Measurements from ENCODE around the gene KRTAP19-7.

Gene KRTAP19-7, protein sequence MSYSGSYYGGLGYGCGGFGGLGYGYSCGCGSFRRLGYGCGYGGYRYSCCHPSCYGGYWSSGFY

DNA sequence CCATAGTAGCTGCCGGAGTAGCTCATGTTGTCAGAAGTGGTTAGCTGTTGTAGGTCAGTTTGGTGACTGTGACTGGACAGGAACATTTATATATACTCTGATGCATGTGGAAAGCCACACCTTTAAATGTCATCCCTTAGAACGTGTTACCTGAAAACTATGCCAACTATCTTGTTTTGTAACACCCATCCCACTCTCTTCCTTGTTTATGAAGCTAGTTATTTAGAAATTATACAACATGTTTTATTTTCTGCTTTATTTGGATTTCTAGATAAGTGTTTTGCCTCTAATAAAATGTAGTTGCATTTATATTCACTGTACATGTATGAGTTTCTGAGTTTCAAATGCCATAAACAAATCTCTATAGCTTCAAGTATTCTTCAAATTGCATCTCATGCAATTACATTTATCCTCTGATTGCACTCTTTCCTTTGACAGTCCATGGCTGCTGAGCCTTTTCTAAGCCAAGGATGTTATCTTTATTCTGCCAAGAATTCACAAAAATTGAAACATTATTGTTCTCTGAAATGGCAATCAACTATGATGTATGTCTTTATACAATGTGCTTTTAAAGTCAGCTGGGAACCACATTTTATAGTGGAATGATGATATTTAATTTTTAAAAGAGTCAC is at the start of gene KRTAP19-7:
Gene KRTAP19-7 (minus strand): TSS at position 51 of the 632 bp plus-strand sequence. CDS start 25 bp downstream, at position 26.
- TF ChIP-seq EP300 (IDR thresholded peaks at IDR 0.05; ENCODE audit: borderline replicate concordance): no peak
- TF ChIP-seq, protein P1, sequence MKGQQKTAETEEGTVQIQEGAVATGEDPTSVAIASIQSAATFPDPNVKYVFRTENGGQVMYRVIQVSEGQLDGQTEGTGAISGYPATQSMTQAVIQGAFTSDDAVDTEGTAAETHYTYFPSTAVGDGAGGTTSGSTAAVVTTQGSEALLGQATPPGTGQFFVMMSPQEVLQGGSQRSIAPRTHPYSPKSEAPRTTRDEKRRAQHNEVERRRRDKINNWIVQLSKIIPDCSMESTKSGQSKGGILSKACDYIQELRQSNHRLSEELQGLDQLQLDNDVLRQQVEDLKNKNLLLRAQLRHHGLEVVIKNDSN (IDR thresholded peaks at IDR 0.05): no peak
- TF ChIP-seq YY1 (IDR thresholded peaks at IDR 0.05; ENCODE audit: low read depth): no peak
- TF ChIP-seq, protein P2, sequence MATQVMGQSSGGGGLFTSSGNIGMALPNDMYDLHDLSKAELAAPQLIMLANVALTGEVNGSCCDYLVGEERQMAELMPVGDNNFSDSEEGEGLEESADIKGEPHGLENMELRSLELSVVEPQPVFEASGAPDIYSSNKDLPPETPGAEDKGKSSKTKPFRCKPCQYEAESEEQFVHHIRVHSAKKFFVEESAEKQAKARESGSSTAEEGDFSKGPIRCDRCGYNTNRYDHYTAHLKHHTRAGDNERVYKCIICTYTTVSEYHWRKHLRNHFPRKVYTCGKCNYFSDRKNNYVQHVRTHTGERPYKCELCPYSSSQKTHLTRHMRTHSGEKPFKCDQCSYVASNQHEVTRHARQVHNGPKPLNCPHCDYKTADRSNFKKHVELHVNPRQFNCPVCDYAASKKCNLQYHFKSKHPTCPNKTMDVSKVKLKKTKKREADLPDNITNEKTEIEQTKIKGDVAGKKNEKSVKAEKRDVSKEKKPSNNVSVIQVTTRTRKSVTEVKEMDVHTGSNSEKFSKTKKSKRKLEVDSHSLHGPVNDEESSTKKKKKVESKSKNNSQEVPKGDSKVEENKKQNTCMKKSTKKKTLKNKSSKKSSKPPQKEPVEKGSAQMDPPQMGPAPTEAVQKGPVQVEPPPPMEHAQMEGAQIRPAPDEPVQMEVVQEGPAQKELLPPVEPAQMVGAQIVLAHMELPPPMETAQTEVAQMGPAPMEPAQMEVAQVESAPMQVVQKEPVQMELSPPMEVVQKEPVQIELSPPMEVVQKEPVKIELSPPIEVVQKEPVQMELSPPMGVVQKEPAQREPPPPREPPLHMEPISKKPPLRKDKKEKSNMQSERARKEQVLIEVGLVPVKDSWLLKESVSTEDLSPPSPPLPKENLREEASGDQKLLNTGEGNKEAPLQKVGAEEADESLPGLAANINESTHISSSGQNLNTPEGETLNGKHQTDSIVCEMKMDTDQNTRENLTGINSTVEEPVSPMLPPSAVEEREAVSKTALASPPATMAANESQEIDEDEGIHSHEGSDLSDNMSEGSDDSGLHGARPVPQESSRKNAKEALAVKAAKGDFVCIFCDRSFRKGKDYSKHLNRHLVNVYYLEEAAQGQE (IDR thresholded peaks at IDR 0.05; ENCODE audit: low read depth): no peak
- TF ChIP-seq RAD21 (IDR thresholded peaks at IDR 0.05; ENCODE audit: low read depth): no peak
- TF ChIP-seq ZBTB7A (IDR thresholded peaks at IDR 0.05; ENCODE audit: low read depth): no peak
- TF ChIP-seq TEAD4 (IDR thresholded peaks at IDR 0.05): no peak
- TF ChIP-seq, protein P3, sequence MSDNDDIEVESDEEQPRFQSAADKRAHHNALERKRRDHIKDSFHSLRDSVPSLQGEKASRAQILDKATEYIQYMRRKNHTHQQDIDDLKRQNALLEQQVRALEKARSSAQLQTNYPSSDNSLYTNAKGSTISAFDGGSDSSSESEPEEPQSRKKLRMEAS (IDR thresholded peaks at IDR 0.05): no peak
- no peak for TF ChIP-seq FOXM1 (IDR thresholded peaks at IDR 0.05; ENCODE audit: borderline replicate concordance, low read depth)
- no peak for TF ChIP-seq CEBPB (IDR thresholded peaks at IDR 0.05)
- TF ChIP-seq TCF12 (IDR thresholded peaks at IDR 0.05; ENCODE audit: low read depth): no peak
- no peak for TF ChIP-seq EGR1 (IDR thresholded peaks at IDR 0.05)
- TF ChIP-seq NFIC (IDR thresholded peaks at IDR 0.05): no peak
- no peak for TF ChIP-seq TAF1 (IDR thresholded peaks at IDR 0.05; ENCODE audit: low read depth)
- no peak for TF ChIP-seq CREB1 (IDR thresholded peaks at IDR 0.05; ENCODE audit: low read depth)

DNA sequence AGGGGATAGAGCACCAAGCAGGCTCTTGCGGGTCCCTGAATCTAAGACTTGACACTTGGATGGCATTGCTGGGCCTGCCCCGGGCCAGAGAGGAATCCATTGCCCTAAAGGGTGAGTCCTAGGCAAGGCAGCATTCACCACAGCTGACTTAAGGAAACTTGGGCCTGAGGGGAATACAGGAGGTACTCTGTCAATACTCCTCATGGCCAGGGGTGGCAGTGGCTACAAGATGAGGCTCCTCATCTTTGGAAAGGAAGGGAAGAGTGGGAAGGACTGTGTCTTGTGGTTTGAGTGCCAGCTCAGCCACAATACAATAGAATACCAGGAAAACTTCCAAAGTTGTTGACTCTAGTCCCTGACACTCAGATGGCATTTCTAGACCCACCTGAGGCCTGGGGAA is 44.9 kb upstream of the KRTAP19-7 start:
- no peak for TF ChIP-seq ZBTB7A (IDR thresholded peaks at IDR 0.05; ENCODE audit: low read depth)
- TF ChIP-seq, protein P2 (IDR thresholded peaks at IDR 0.05; ENCODE audit: low read depth): no peak
- no peak for TF ChIP-seq NFIC (IDR thresholded peaks at IDR 0.05)
- TF ChIP-seq RAD21 (IDR thresholded peaks at IDR 0.05; ENCODE audit: low read depth): no peak
- no peak for TF ChIP-seq CREB1 (IDR thresholded peaks at IDR 0.05; ENCODE audit: low read depth)
- TF ChIP-seq TCF12 (IDR thresholded peaks at IDR 0.05; ENCODE audit: low read depth): no peak
- no peak for TF ChIP-seq FOXM1 (IDR thresholded peaks at IDR 0.05; ENCODE audit: borderline replicate concordance, low read depth)
- TF ChIP-seq, protein P3 (IDR thresholded peaks at IDR 0.05): no peak

DNA sequence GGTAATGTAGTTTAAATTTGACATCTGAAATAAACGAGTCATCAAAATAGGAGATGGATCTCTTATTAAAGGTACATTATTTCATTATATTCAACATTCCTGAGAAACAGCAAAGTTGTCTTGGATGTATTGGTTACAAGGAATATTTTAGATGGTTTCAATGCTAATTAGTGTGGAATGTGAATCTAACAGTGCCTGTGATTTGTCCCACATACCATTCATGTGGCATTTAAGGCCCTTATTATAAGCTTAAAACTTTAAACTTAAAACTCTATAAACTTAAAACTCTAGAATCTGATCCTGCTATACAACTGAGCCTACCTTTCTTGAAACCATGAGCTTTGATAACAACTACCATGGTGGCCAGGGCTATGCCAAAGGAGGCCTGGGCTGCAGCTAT is 39.7 kb upstream of the KRTAP19-7 start, which contains the start of gene KRTAP22-1:
Gene KRTAP22-1 (plus strand): TSS at position 301 of the 400 bp plus-strand sequence.
- no peak for TF ChIP-seq TEAD4 (IDR thresholded peaks at IDR 0.05)
- TF ChIP-seq TCF12 (IDR thresholded peaks at IDR 0.05; ENCODE audit: low read depth): no peak
- no peak for TF ChIP-seq TAF1 (IDR thresholded peaks at IDR 0.05; ENCODE audit: low read depth)
- TF ChIP-seq CREB1 (IDR thresholded peaks at IDR 0.05; ENCODE audit: low read depth): no peak
- no peak for TF ChIP-seq FOXM1 (IDR thresholded peaks at IDR 0.05; ENCODE audit: borderline replicate concordance, low read depth)
- TF ChIP-seq EP300 (IDR thresholded peaks at IDR 0.05; ENCODE audit: borderline replicate concordance): no peak
- TF ChIP-seq, protein P2 (IDR thresholded peaks at IDR 0.05; ENCODE audit: low read depth): no peak
- TF ChIP-seq, protein P3 (IDR thresholded peaks at IDR 0.05): no peak
- no peak for TF ChIP-seq ZBTB7A (IDR thresholded peaks at IDR 0.05; ENCODE audit: low read depth)
- no peak for TF ChIP-seq EGR1 (IDR thresholded peaks at IDR 0.05)
- TF ChIP-seq NFIC (IDR thresholded peaks at IDR 0.05): no peak
- no peak for TF ChIP-seq RAD21 (IDR thresholded peaks at IDR 0.05; ENCODE audit: low read depth)
- TF ChIP-seq YY1 (IDR thresholded peaks at IDR 0.05; ENCODE audit: low read depth): no peak
- TF ChIP-seq, protein P1 (IDR thresholded peaks at IDR 0.05): no peak
- TF ChIP-seq CEBPB (IDR thresholded peaks at IDR 0.05): no peak

DNA sequence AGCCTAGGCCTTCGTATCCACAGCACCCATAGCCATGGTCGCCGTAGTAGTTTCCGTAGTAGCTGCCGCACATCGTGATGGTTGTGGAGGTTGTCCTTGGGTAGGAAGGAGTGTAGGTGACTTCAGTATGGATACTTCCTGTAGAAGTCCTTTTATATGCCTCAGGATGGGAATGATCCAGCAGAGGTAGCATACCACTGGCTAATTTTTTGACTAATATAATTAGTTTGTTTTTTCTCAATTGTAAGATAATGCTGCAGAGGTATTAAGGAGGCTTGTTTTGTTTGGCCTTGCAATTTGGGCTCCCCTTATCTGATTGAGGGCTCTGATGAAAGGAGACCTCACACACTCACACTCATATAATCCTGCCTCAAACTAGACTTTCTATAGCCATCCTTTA is 37.7 kb upstream of the KRTAP19-7 start, which contains the start of gene KRTAP6-2:
Gene KRTAP6-2 (minus strand): TSS at position 101 of the 400 bp plus-strand sequence. CDS start 28 bp downstream, at position 73.
- TF ChIP-seq, protein P2 (IDR thresholded peaks at IDR 0.05; ENCODE audit: low read depth): no peak
- TF ChIP-seq ZBTB7A (IDR thresholded peaks at IDR 0.05; ENCODE audit: low read depth) (no peak), NFIC (IDR thresholded peaks at IDR 0.05) (no peak), TAF1 (IDR thresholded peaks at IDR 0.05; ENCODE audit: low read depth) (no peak), EP300 (IDR thresholded peaks at IDR 0.05; ENCODE audit: borderline replicate concordance) (no peak), CEBPB (IDR thresholded peaks at IDR 0.05) (no peak), TEAD4 (IDR thresholded peaks at IDR 0.05) (no peak)
- TF ChIP-seq, protein P3 (IDR thresholded peaks at IDR 0.05): no peak
- TF ChIP-seq, protein P1 (IDR thresholded peaks at IDR 0.05): no peak

All from Ishikawa (cell line).